ENCODE results near the gene SYNJ1. TPM values are rescaled to one million over a fixed set of nuclear protein-coding genes. Genes with fewer than 3 reads are reported as not detected.

Gene SYNJ1
- total and polyA plus RNA-seq, 2 of the 13 experiments (the other 11 are each of a cell fraction or from before 2014, with no cell fraction given): 2.0 to 2.7 TPM

- TF ChIP-seq ZFP62 (CRISPR knock-in tag; IDR thresholded peaks at IDR 0.05) (no peak), KAT7 (CRISPR knock-in tag; IDR thresholded peaks at IDR 0.05; ENCODE audit: borderline replicate concordance) (no peak), ZNF614 (CRISPR knock-in tag; IDR thresholded peaks at IDR 0.05; ENCODE audit: borderline replicate concordance) (0 out of 2 replicates have a peak, but pooled peaks have one; percentile 20), HOXA7 (CRISPR knock-in tag; IDR thresholded peaks at IDR 0.05) (no peak), ZBTB4 (CRISPR knock-in tag; IDR thresholded peaks at IDR 0.05; ENCODE audit: borderline replicate concordance) (no peak), ZSCAN20 (CRISPR knock-in tag; IDR thresholded peaks at IDR 0.05; ENCODE audit: borderline replicate concordance) (no peak), GFI1 (CRISPR knock-in tag; IDR thresholded peaks at IDR 0.05; ENCODE audit: borderline replicate concordance) (peak; percentile 79), ZNF543 (CRISPR knock-in tag; IDR thresholded peaks at IDR 0.05) (no peak), MATR3 (CRISPR knock-in tag; IDR thresholded peaks at IDR 0.05) (no peak), ZNF10 (CRISPR knock-in tag; IDR thresholded peaks at IDR 0.05; ENCODE audit: borderline replicate concordance, low read depth) (no peak), CREM (IDR thresholded peaks at IDR 0.05) (peak; percentile 66; the same call in 1 of the 2 replicates), CREM (CRISPR knock-in tag; IDR thresholded peaks at IDR 0.05) (no peak), ZKSCAN8 (CRISPR knock-in tag; IDR thresholded peaks at IDR 0.05; ENCODE audit: borderline replicate concordance) (no peak), RFX5 (IDR thresholded peaks at IDR 0.05; ENCODE audit: low read depth, low read length) (no peak), TBX3 (IDR thresholded peaks at IDR 0.05; ENCODE audit: borderline replicate concordance) (peak; percentile 45; the same call in 1 of the 2 replicates), ZNF652 (CRISPR knock-in tag; IDR thresholded peaks at IDR 0.05; ENCODE audit: borderline replicate concordance, low read depth) (0 out of 2 replicates have a peak, but pooled peaks have one; percentile 48), SOX5 (CRISPR knock-in tag; IDR thresholded peaks at IDR 0.05; ENCODE audit: borderline replicate concordance) (peak; percentile 86), ZNF776 (CRISPR knock-in tag; IDR thresholded peaks at IDR 0.05) (no peak), MLXIP (CRISPR knock-in tag; IDR thresholded peaks at IDR 0.05; ENCODE audit: borderline replicate concordance) (no peak), ZNF607 (CRISPR knock-in tag; IDR thresholded peaks at IDR 0.05; ENCODE audit: borderline replicate concordance) (no peak), ZNF296 (CRISPR knock-in tag; conservative IDR thresholded peaks at IDR 0.05) (no peak), CHD4 (IDR thresholded peaks at IDR 0.05; ENCODE audit: borderline replicate concordance, low read length) (no peak), PATZ1 (CRISPR knock-in tag; IDR thresholded peaks at IDR 0.05) (no peak)
Observed at GRCh38 chr21:32597205-32597604, 130.6 kb downstream of the SYNJ1 start (continued).
